Fibroblast of lung (primary cell): ENCODE measurements around the gene CTSZ.

Experiments
- EZH2 ChIP-seq: IDR thresholded peaks from 2 replicates; pipeline ENCODE4 v1.5.1; 2012; ENCODE audit warnings: low read length, control low read depth, mild to moderate bottlenecking; ENCODE audit errors: missing control alignments
- TF ChIP-seq, protein P1 (sequence below), 2 donors: IDR thresholded peaks in 1 of 2; conservative IDR thresholded peaks in 1 of 2; 1 replicate in 1 of 2; 2 replicates in 1 of 2; pipeline ENCODE4 v1.5.1; 2011 to 2012; ENCODE audit warnings: low read length in 2 of 2, control low read depth in 1 of 2, inconsistent platforms in 1 of 2, low read depth in 1 of 2, mild to moderate bottlenecking in 1 of 2

GRCh38 chr20:59055302-59055701 is 48.2 kb upstream of the CTSZ start:
- TF ChIP-seq, protein P1, sequence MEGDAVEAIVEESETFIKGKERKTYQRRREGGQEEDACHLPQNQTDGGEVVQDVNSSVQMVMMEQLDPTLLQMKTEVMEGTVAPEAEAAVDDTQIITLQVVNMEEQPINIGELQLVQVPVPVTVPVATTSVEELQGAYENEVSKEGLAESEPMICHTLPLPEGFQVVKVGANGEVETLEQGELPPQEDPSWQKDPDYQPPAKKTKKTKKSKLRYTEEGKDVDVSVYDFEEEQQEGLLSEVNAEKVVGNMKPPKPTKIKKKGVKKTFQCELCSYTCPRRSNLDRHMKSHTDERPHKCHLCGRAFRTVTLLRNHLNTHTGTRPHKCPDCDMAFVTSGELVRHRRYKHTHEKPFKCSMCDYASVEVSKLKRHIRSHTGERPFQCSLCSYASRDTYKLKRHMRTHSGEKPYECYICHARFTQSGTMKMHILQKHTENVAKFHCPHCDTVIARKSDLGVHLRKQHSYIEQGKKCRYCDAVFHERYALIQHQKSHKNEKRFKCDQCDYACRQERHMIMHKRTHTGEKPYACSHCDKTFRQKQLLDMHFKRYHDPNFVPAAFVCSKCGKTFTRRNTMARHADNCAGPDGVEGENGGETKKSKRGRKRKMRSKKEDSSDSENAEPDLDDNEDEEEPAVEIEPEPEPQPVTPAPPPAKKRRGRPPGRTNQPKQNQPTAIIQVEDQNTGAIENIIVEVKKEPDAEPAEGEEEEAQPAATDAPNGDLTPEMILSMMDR (conservative IDR thresholded peaks at IDR 0.05 in 1 of 2, IDR thresholded peaks at IDR 0.05 in 1 of 2; ENCODE audit: low read depth in 1 of 2, low read length in 2 of 2): peak; percentile 38 to 62
- no peak for TF ChIP-seq EZH2
